Endothelial cell of hepatic sinusoid (primary cell): ENCODE measurements around the gene GLT6D1.
"Not testable (repeated sequence)": the region's sequence is repeated elsewhere in the genome, so short reads cannot be mapped to it uniquely, and the experiment has no call there.

Source experiments
- in situ Hi-C: cut with HindIII; loops from 2 replicates; pipeline ENCODE4 v1.10.0; 2017; ENCODE audit warnings: low sequenced_read_pairs

The GLT6D1 gene, protein sequence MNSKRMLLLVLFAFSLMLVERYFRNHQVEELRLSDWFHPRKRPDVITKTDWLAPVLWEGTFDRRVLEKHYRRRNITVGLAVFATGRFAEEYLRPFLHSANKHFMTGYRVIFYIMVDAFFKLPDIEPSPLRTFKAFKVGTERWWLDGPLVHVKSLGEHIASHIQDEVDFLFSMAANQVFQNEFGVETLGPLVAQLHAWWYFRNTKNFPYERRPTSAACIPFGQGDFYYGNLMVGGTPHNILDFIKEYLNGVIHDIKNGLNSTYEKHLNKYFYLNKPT

DNA sequence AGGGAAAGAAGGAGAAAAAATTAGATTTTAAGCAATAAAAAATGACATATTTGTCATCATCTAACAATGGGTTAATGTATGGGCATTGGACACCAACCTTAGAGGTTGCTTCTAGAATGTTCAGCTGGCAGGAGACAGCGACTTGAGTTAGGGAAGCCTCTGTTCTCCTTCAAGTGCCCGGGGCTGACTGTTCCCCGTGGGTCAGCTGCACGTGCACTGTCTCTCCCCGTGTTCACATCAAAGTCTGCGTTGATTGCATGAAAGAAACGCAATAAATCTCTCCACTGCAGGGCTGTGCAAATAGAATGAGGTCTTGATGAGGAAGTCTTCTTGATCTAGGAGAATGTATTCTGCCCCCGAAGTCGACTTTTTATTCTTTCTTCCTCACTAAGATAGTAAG, at the start of gene GLT6D1:
TSS of gene GLT6D1 (minus strand) at position 345 of the 400 bp plus-strand sequence. CDS start 353 bp downstream, outside the sequence.
- in situ Hi-C loops = no loop called here

DNA sequence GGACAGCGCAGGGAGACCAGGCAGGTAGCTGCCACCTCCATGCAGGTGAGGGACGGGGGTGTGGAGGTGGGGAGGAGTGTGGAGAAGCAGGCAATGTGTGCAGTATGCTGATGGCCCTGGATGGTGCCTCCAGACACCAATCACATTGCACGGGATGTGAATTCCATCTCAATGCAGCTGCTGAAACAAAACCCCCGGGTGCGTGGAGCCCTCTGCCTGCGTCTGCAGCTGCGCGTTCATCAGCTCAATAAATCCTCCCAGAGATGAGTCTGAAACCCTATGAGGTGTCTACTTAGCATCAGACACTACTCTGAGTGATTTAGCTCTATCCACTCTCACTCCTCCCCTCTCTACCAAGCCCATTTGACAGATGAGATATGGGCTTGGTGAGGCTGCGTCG, 49.7 kb upstream of the GLT6D1 start:
- in situ Hi-C loops = no loop called here

DNA sequence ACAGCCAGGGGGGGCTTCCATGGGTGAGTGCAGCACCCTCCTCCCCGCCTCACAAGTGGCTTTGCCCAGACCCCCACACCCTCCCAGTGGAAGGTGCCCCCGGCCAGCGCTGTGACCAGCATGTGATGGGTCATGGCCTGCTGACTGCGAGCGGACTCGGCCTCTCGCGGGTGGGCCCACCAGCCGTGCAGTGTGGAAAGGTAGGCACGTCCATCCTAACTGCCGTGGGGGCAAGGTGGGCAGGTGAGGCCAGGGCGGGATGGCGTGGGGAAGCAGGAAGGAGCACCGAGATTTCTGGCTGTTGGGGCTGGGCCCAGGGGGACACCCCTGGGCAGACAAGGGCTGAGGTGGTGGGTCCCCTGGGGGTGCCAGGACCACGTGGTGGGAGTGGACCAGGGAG, 47.9 kb upstream of the GLT6D1 start:
- in situ Hi-C loops = no loop called here

DNA sequence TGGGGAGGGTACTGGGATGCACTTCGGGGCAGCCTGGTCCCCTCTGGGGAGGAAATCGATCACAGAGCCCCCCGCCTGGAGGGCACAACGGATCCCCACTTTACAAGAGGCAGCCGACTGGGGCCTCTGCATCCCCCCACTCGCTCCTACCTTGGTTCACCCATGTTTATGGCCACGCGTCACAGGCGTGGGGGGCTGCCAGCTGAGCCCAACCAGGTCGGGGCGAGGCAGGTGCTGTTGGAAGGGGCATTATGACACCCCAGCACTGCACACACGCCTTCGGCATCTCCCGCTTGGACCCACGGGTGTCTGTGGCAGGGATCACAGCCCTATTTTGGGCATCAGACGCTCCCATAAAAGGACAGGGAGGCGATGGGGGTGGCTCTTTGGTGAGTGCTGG, 45.4 kb upstream of the GLT6D1 start:
- in situ Hi-C loops = no loop called here

DNA sequence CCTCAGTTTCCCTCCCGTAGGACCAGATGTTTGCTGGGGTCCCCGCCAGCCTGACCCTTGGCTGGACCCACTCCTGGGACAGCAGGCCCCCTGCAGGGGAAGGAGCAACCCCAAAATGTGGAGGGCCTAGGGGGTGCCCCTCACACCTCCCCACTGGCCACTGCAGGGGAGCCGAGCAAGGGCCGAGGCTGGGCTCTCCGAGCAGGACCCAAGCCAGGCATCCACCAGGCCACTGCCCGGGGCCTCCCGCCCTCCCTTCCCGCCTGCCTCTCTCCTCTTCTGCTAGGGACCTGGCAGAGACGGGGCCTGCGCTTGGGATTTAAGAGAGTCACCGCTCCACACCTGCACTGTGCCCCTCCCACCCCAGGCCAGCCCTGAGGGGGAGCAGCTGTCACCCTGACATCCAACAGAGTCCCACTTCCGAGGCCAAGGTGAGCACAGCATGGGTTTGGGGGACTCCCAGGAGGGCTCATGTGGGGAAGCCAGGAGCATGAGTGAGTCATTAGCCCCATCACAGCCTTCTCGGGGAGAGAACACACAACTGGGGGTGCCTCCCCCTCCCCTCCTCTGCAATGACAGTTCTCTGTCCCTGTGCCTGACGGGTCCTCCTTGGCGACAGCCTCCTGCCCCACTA, 44.2 kb upstream of the GLT6D1 start:
- in situ Hi-C loops = no loop called here

DNA sequence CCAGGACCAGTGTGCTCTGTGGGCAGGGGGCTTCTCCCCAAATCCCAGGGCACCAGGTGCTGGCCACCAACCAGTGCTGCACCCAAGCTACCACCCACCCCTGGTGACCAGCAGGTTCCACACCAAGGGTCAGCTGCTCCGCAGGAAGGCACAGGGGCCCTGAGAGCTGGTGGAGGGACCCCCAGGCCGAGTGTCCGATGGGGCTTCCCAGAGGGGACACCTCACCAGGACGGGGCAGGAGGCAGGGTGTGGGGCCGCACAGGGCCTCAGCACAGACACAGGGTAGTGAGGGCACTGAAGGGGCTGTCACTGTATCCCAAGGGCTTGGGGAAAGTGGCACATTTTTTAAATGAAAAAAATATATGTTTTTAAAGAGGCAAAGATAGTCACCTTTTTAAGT, 41.8 kb upstream of the GLT6D1 start:
- in situ Hi-C loops = no loop called here

DNA sequence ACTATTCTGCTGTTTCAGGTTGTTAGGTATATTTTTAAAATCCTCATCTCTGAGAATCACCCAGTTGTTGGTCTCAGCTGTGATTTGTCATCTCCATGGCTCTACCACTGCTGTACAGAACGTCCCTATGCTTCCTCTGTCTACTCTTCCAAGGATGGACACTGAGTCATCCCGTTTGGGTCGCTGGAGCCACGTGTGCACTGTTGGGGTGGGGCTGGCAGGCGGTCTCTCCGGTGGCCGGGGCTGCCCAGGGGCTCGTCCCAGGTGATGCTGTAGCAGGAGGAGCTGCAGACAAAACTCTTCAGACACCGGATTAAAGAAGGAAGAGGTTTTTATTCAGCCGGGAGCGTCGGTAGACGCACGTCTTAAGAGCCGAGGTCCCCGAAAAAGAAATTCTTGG, 40.7 kb upstream of the GLT6D1 start:
- in situ Hi-C loops = no loop called here

DNA sequence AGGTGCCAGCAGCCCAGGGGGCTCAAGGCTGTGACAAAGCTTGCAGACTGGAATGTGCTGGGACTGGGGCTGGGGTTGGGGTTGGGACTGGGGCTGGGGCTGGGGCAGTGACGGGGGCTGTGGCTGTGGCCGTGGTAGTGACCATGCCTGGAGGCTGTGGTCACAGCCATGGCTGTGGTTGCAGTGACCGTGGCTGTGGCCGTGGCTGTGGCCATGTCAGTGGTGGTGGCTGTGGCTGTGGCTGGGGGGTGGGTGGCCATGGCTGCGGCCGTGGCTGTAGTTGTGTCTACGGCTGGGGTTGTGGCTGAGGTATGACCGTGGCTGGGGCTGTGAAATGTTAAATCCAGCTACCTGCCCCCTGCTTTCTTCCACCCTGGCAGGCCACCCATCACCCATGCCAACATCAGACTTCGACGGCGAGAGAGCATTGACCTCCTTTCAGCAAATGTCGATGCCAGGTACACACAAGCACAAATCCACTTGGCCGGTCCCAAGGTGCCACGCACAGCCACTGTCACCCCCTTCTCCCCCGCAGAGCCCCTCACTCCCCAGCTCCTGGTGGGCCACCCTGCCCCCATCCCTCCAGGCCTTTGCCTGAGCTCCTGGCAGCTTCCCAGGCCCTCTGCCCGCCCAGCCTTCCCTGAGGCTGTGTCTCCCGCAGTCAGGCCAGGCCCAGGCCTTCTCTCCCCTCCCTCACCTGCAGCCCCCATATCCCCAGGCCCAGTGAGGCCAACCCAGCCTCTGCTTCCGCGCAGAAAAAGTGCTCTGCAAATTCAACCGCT, 39.1 kb upstream of the GLT6D1 start:
- in situ Hi-C loops = loop anchor here (5.0 kb wide), 1 partner anchor 39 kb away; no protein-coding TSS in a partner anchor

DNA sequence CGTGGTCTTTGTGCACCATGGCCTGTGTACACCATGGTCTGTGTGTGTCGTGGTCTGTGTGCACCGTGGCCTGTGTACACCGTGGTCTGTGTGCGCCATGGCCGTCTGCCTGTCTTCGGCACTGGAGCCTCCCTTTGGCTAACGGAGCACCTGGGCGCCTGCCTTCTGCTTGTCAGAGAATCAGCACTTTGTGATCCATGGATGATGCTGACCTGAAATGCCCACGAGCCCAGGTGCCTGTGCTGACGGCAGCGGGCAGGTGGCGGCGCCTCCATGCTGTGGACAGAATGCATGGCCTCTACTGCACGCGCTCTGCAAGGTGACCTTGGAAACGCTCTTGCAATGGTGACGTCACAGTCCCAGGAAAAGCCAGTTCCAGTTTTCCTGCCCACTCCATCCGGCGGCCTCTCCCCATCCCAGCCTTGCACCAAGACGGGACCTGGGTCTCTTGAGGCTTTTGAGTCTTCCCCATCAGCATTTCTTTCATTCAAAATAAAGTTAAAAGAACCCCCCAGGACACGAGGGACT, 38.4 kb upstream of the GLT6D1 start:
- in situ Hi-C loops = loop anchor here (5.0 kb wide), 1 partner anchor 40 kb away; no protein-coding TSS in a partner anchor

DNA sequence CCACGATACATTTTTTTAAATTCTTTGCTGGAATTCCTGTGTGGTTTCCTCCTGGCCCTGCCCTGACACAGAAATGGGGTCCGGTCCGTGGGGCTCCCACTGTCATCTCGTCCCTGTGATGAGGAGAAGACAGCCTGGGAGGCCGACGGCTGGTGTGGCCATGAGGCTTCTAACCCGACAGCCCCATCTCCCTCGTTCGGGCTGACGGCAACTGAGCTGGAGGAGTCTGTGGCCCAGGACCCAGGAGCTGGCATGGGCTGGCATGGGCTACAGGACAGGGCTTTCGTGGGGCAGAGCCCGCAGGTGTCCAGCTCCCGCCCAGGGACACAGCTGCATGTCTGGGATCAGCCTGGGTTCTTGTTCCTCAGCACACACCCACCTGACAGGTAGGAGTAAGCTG, 37.6 kb upstream of the GLT6D1 start:
- in situ Hi-C loops = loop anchor here (5.0 kb wide), 1 partner anchor 40 kb away; no protein-coding TSS in a partner anchor

DNA sequence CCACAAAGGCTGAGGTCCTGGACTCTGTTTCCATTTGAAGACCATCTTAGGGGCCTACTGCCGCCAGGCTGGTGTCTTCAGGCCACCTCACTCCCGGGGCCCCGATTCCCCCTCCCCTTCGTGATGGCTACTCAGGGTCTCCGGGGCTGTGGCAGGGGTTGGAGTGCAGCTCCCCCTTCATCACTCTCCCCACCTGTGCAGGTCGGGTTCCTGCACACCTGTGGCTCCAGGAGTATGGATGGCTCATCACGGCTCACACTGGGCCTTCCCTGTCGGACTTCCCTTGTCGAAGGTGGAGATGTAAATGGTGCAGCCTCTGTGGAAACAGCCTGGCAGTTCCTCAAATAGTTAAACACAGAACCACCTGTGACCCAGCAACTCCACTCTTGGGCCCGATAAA, 35.6 kb upstream of the GLT6D1 start:
- in situ Hi-C loops = loop anchor here (5.0 kb wide), 1 partner anchor 42 kb away; no protein-coding TSS in a partner anchor

DNA sequence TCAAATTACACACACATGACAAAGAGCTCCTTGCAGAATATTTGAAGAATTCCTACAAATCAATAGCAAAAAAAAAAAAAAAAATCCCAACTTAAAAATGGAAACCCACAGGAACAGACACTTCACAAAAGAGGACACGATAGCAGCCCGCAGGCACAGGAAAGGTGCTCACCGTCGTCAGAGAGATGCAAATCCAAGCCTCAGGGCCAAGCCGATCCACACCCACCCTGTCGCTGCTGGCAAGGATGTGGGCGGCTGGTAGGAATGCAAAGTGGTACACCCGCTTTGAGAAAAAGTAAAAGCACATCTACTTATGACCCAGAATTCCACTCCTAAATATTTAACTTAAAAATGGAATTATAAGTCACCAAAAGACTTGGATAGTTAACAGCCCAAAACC, 34.6 kb upstream of the GLT6D1 start:
- in situ Hi-C loops = no loop called here

DNA sequence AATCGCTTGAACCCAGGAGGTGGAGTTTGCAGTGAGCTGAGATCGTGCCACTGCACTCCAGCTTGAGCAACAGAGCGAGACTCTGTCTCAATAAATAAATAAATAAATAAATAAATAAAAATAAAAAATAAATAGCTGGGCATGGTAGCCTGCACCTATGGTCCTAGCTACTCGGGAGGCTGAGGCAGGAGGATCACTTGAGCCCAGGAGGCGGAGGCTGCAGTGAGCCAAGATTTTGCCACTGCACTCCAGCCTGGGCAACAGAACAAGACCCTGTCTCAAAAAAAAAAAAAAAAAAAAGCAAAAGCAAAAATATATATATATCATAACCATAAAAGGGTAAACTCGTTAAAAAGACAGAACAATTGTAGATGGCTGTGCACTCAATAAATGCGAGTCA, 33.4 kb upstream of the GLT6D1 start:
- in situ Hi-C loops = not testable (repeated sequence)

DNA sequence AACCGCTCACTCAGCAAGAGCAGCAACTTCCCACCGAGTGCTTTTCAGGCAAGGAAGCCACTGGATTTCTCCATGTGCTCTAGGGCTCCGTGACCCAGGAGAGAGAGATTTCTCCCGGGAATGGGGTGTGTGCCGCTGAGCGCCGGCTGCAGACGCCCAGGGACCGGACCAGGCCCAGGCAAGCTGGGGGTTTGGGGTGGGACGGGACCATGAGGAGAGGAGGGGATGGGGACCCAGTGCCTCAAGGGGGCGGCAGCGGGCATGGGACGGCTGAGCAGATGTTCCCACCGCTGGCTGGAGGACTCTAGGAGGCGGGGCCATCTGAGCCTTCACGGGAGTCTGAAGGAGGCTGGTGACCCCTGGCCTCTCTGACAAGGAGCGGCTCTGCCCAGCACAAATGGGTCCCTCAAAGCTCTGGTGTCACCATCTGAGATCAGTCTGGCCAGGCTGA, 32.3 kb upstream of the GLT6D1 start:
- in situ Hi-C loops = no loop called here

DNA sequence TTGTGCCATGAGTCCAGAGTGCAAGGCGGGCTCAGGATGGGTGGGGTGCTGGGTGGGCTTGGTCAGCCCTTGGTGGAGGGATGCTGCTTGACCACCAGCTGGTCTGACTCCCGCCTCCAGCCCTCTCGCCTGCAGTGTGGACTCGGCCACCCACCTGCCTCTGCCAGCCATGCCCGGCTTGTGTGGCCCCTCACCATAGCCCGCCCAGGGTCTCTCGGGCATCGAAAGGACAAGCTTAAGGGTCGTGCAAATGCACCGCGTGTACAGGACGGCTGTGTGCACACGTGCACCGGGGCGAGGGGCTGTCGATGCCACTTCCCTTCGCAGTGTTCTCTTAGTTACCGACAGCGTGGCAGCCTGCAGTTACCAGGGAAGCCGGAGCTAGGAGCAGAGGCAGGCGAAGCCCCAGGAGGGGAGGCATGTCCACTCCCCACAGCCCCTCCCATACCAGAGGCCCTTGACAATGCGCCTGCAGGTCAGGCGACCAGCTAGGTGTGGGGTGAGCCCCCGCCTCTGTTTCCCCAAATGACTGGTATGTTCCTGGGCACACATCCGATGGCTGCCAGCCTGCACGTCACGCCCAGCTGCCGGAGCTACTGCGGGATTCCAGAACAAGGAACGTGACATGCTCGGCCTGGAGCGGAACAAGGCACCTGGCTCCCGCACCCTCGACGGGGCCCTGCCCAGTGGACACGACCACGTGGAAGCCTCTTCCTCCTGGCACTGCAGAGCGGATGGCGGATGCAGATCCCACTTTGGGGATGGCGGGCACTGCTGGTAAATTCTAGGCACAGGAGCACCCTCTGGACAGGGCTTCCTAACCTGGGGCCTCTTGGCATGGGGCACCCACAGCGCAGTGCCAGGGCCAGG, 31.6 kb upstream of the GLT6D1 start:
- in situ Hi-C loops = no loop called here

DNA sequence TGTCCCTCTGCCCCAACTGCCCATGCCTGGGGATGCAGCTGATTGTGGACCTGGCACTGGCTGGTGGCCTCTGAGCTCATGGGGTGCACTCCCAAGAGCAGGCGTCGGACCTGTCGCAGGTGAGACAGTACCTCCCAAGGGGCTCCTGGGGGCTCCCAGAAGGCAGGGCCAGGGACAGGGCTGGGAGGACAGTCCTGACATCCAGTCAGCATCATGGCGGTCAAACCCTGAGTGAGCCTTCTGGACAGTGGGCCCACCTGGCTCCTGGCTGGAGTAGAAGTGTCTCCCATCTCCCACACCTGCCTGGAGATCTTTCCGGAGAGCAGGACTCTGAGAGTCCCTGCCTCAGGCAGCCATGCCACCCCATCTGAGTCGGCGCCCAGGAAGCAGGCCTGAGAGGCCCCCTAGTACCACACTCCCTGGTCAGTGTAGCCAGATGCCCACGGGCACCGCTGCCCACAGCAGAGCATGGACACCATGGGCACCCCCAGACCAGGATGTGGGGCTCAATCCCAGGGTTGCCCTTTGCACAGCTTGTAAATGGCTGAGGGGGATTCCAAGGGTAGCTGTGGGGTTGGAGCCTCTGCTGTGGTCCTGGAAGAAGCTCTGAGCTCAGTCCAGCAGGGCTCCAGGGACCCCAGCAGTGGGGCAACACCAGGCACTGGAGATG, 30.4 kb upstream of the GLT6D1 start:
- in situ Hi-C loops = no loop called here

DNA sequence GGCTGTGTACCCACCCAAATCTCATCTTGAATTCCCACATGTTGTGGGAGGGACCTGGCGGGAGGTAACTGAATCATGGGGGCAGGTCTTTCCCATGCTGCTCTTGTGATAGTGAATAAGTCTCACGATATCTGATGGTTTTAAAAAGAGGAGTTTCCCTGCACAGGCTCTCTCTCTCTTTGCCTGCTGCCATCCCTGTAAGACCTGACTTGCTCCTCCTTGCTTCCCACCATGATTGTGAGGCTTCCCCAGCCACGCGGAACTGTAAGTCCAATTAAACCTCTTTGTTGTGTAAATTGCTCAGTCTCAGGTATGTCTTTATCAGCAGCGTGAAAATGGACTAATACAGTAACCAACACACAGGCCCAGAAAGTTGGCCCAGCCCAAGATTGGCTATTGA, 29.7 kb upstream of the GLT6D1 start:
- in situ Hi-C loops = not testable (repeated sequence)

DNA sequence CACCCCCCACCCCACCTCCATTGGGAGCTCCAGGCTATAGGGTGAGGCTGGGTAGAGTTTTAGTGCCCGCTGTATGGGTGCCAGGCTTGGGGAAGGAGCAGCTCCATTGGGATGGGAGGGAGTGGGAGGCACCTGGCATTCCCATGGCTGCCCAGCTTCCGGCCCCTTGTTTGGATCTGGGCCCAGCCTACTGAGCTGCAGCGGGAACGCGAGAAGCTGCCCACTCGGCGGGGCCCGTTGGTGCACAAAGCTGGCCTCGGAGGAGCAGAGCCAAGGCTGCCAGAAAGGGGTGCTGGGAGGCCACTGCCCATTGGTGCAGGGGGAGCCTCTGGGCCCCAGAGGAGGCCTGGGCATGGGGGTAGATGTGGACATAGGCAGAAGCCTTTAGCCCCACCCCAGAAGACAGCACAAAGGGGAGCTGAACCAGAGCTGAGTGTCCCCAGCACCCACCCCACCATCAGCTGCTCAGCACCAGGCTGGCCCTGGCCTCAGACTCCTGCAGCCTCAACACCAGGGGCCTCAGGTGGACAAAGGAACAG, 28.2 kb upstream of the GLT6D1 start:
- in situ Hi-C loops = no loop called here
